B cell (primary cell): Measurements from ENCODE around the gene WNT1. TPM values are rescaled to one million over a fixed set of nuclear protein-coding genes. Genes with fewer than 3 reads are reported as not detected.

Experiments
- ATAC-seq: fragments of 200-7000 bp; cut with Tn5 transposase; one replicate; pipeline ENCODE4 v1.10.0; 2021; ENCODE audit warnings: low read depth, mild to moderate bottlenecking, moderate number of reproducible peaks, moderate library complexity
- CTCF ChIA-PET: fragments of 350-600 bp; sonication (Branson Sonifier 250); formaldehyde crosslinking; loops from one replicate; lab custom pipeline; 2021; ENCODE audit warnings: antibody characterized with exemption, inconsistent platforms; lab: Charles Lee
- POLR2A ChIA-PET: fragments of 350-600 bp; sonication (Branson Sonifier 250); formaldehyde crosslinking; loops from one replicate; lab custom pipeline; 2021; ENCODE audit warnings: antibody characterized with exemption; lab: Charles Lee
- DNase-seq: peaks from one replicate; pipeline ENCODE4 v3.0.0; 2013
- H2AFZ ChIP-seq: 2 replicates; pipeline ENCODE4 v1.6.1; 2012; ENCODE audit warnings: mild to moderate bottlenecking, low read depth, low read length; ENCODE audit not compliant: insufficient read depth, poor library complexity, severe bottlenecking
- H3K27ac ChIP-seq, 2 donors: 1 replicate in 1 of 2; 2 replicates in 1 of 2; pipeline ENCODE4 v1.5.1; 2012 to 2013; ENCODE audit warnings: low read length in 2 of 2, mild to moderate bottlenecking in 2 of 2, moderate library complexity in 1 of 2
- H3K27me3 ChIP-seq, 4 experiments: fragments of 200-600 bp in 1 of 4; sonication (generic) in 1 of 4; replicated peaks in 1 of 4; 1 replicate in 2 of 4; 2 replicates in 2 of 4; pipeline versions ENCODE4 v1.6.1 to v1.7.0; 2013 to 2016; ENCODE audit warnings: low read length in 3 of 4, mild to moderate bottlenecking in 2 of 4, mixed read lengths in 1 of 4, moderate library complexity in 1 of 4; ENCODE audit not compliant: insufficient read depth in 4 of 4, control insufficient read depth in 3 of 4; ENCODE audit errors: control extremely low read depth in 1 of 4
- H3K36me3 ChIP-seq, 2 experiments: replicated peaks in 1 of 2; 1 replicate in 1 of 2; 2 replicates in 1 of 2; pipeline versions ENCODE4 v1.6.1 to v1.7.1; 2013; ENCODE audit warnings: low read length in 1 of 2; ENCODE audit not compliant: insufficient read depth in 2 of 2, control insufficient read depth in 1 of 2; ENCODE audit errors: control extremely low read depth in 1 of 2, extremely low read depth in 1 of 2
- H3K4me1 ChIP-seq, 2 donors: fragments of 200-600 bp in 1 of 2; sonication (generic) in 1 of 2; 1 replicate in 1 of 2; 2 replicates in 1 of 2; pipeline versions ENCODE4 v1.5.1 to v1.6.1; 2013 to 2017; ENCODE audit warnings: low read length in 2 of 2; ENCODE audit not compliant: control insufficient read depth in 2 of 2, insufficient read depth in 2 of 2
- H3K4me2 ChIP-seq: replicated peaks from 2 replicates; pipeline ENCODE3; 2012; ENCODE audit warnings: mild to moderate bottlenecking, low read depth, low read length; ENCODE audit not compliant: poor library complexity, severe bottlenecking
- H3K4me3 ChIP-seq, 5 experiments: fragments of 200-600 bp in 1 of 5; sonication (generic) in 1 of 5; 1 replicate in 3 of 5; 2 replicates in 2 of 5; pipeline versions ENCODE4 v1.5.1 to v1.7.0; 2011 to 2016; ENCODE audit warnings: low read length in 4 of 5, mild to moderate bottlenecking in 4 of 5, low read depth in 2 of 5, control low read depth in 1 of 5, moderate library complexity in 1 of 5; ENCODE audit not compliant: insufficient read depth in 1 of 5; ENCODE audit errors: control extremely low read depth in 1 of 5, extremely low read depth in 1 of 5
- H3K79me2 ChIP-seq: fragments of 200-600 bp; sonication (generic); one replicate; pipeline ENCODE4 v1.6.0; 2016; ENCODE audit warnings: low read length; ENCODE audit not compliant: control insufficient read depth, insufficient read depth
- H3K9ac ChIP-seq: fragments of 200-600 bp; sonication (generic); 2 replicates; pipeline ENCODE4 v1.6.1; 2017; ENCODE audit warnings: mild to moderate bottlenecking, low read length, moderate library complexity
- H3K9me3 ChIP-seq, 3 donors: one replicate each; pipeline versions ENCODE4 v1.6.1 to v1.7.1; 2013; ENCODE audit warnings: low read length in 2 of 3; ENCODE audit not compliant: control insufficient read depth in 2 of 3, insufficient read depth in 1 of 3; ENCODE audit errors: control extremely low read depth in 1 of 3
- H4K20me1 ChIP-seq: 2 replicates; pipeline ENCODE4 v1.6.0; 2012; ENCODE audit warnings: mild to moderate bottlenecking, low read length; ENCODE audit not compliant: insufficient read depth, control insufficient read depth, poor library complexity, severe bottlenecking
- H3K27ac Mint-ChIP-seq: one replicate; pipeline ENCODE4 v1.8.0; 2021; ENCODE audit warnings: mixed read lengths
- H3K27me3 Mint-ChIP-seq: one replicate; pipeline ENCODE4 v1.8.0; 2021; ENCODE audit warnings: mixed read lengths
- H3K4me1 Mint-ChIP-seq: one replicate; pipeline ENCODE4 v1.8.0; 2021; ENCODE audit warnings: mixed read lengths
- H3K4me3 Mint-ChIP-seq: one replicate; pipeline ENCODE4 v1.8.0; 2021; ENCODE audit warnings: mixed read lengths
- H3K9me3 Mint-ChIP-seq: one replicate; pipeline ENCODE4 v1.8.0; 2022; ENCODE audit warnings: mixed read lengths; ENCODE audit not compliant: insufficient read depth
- CTCF ChIP-seq: fragments of 200-600 bp; IDR thresholded peaks from one replicate; pipeline ENCODE4 v1.8.0; 2022; ENCODE audit warnings: antibody characterized with exemption, mild to moderate bottlenecking
- EZH2 ChIP-seq: IDR thresholded peaks from 2 replicates; pipeline ENCODE4 v1.6.1; 2012; ENCODE audit warnings: borderline replicate concordance, low read depth, mild to moderate bottlenecking, moderate library complexity, low read length; ENCODE audit not compliant: insufficient read depth, poor library complexity, severe bottlenecking
- WGBS: methylation state at CpG from one replicate; pipeline ENCODE4 v1.1.5; 2013; ENCODE audit warnings: missing lambda C conversion rate; ENCODE audit not compliant: insufficient coverage; 5-methylcytosine and 5-hydroxymethylcytosine counted together
- intact Hi-C: fragments of 100-400 bp; cut with micrococcal nuclease; formaldehyde crosslinking; loops from one replicate; pipeline ENCODE4 v1.10.0; 2022
- polyA plus RNA-seq: library from polyadenylated mRNA; depleted of rRNA; stranded (reverse); fragments of >200 nt; gene quantifications from 2 replicates; pipeline ENCODE4 v1.2.3, GENCODE V29; 2012
- total RNA-seq, 2 donors: library from RNA; stranded (reverse); fragments of 120-200 nt in 1 of 2; gene quantifications; 1 replicate in 1 of 2; 2 replicates in 1 of 2; pipeline versions ENCODE4 v1.2.3 to v1.2.4, GENCODE V29; 2013 to 2022

The WNT1 gene
- total and polyA plus RNA-seq, 2 donors (not counting 1 experiment from before 2014, with no cell fraction given): 0.55 TPM; not detected in 1

- H3K36me3 ChIP-seq: peaks cover 11 to 12% of the 10 kb centered on the region in 2 experiments
- peaks cover 26 to 29% of the 10 kb centered on the region in 2 donors for H3K4me1 ChIP-seq
- intact Hi-C loops: no loop called here
- H3K79me2 ChIP-seq: peaks cover 90% of the 10 kb centered on the region
- TF ChIP-seq CTCF (no peak), EZH2 (no peak)
- no peak for ATAC-seq
- no peak overlapping the region for H3K4me2 ChIP-seq
- H2AFZ ChIP-seq: no peak overlapping the region
- H3K4me3 ChIP-seq: no peak overlapping the region
- no peak overlapping the region for H3K27ac Mint-ChIP-seq
- H3K27ac ChIP-seq: no peak overlapping the region
- H3K27me3 Mint-ChIP-seq: no peaks in the 10 kb centered on the region
- no peaks in the 10 kb centered on the region for H3K9me3 Mint-ChIP-seq
- no peaks in the 10 kb centered on the region for H3K27me3 ChIP-seq
- H3K9ac ChIP-seq: no peak overlapping the region
- H3K4me3 Mint-ChIP-seq: no peak overlapping the region
- H4K20me1 ChIP-seq: peaks cover 74% of the 10 kb centered on the region
- no peaks in the 10 kb centered on the region for H3K9me3 ChIP-seq
- WGBS: 80% methylated on average over 2 of the region's 4 CpGs
- peaks cover 37% of the 10 kb centered on the region for H3K4me1 Mint-ChIP-seq
- no peak for DNase-seq
- POLR2A ChIA-PET: no interaction called here
- CTCF ChIA-PET: interaction anchor here (0.9 to 1.9 kb wide), 7 partner anchors 14 to 136 kb away, joined by 3 to 6 read pairs (median 4); partner anchors contain the start of genes FKBP11 and WNT1
Measured at GRCh38 chr12:48952691-48953090, 25.4 kb upstream of the WNT1 start.

GRCh38 chr12:48954061-48954460 lies 24.1 kb upstream of the WNT1 start:
- no peak overlapping the region for H3K4me3 ChIP-seq
- H3K9me3 ChIP-seq: no peaks in the 10 kb centered on the region
- Mint-ChIP-seq H3K4me3 (no peak overlapping the region), H3K9me3 (no peaks in the 10 kb centered on the region), H3K27me3 (no peaks in the 10 kb centered on the region), H3K4me1 (peaks cover 43% of the 10 kb centered on the region), H3K27ac (no peak overlapping the region)
- peaks cover 8 to 10% of the 10 kb centered on the region in 2 experiments for H3K36me3 ChIP-seq
- no CpG with 5 or more reads among the region's 3 CpGs for WGBS
- TF ChIP-seq EZH2 (no peak), CTCF (no peak)
- no peak overlapping the region for H3K9ac ChIP-seq
- H3K27ac ChIP-seq: no peak overlapping the region
- CTCF ChIA-PET: interaction anchor here (0.9 to 1.4 kb wide), 3 partner anchors 15 to 34 kb away, joined by 3 to 4 read pairs (median 3); no protein-coding TSS in a partner anchor
- H2AFZ ChIP-seq: no peak overlapping the region
- H3K4me2 ChIP-seq: no peak overlapping the region
- peaks cover 80% of the 10 kb centered on the region for H3K79me2 ChIP-seq
- intact Hi-C loops: no loop called here
- POLR2A ChIA-PET: no interaction called here
- H4K20me1 ChIP-seq: peaks cover 62% of the 10 kb centered on the region
- ATAC-seq: no peak
- peaks cover 34 to 36% of the 10 kb centered on the region in 2 donors for H3K4me1 ChIP-seq
- no peaks in the 10 kb centered on the region for H3K27me3 ChIP-seq
- no peak for DNase-seq
